ENCODE measurements around the gene HS6ST2. TPM values are rescaled to one million over a fixed set of nuclear protein-coding genes. Genes with fewer than 3 reads are reported as not detected.

The HS6ST2 gene
- total RNA-seq, 2 experiments from 2014 or later = not detected

- H3K36me3 ChIP-seq (ENCODE audit: insufficient read depth, low read length) = no peaks in the 10 kb centered on the region
- no peaks in the 10 kb centered on the region for H3K79me2 ChIP-seq (ENCODE audit: insufficient read depth, low read depth, low read length)
- ChIA-PET POLR2A (interaction anchor here (0.6 kb wide), 1 partner anchor 68 kb away, joined by 5 read pairs; no protein-coding TSS in a partner anchor), CTCF (ENCODE audit: unreplicated experiment) (no interaction called here)
- no peaks in the 10 kb centered on the region for H3K9me3 ChIP-seq (ENCODE audit: low read length)
- no peak overlapping the region for H3K27ac ChIP-seq (ENCODE audit: low read depth, low read length, poor library complexity, severe bottlenecking)
- no TSS peak for BruUV-seq (replicated peaks)
- no peaks in the 10 kb centered on the region for H4K20me1 ChIP-seq (ENCODE audit: insufficient read depth, low read length)
- H3K4me3 ChIP-seq (ENCODE audit: low read depth, low read length, poor library complexity, severe bottlenecking) = no peak overlapping the region
- H3K4me2 ChIP-seq (ENCODE audit: low read length) = no peak overlapping the region
- no peak for DNase-seq (ENCODE audit: low spot score)
- H3K4me1 ChIP-seq (ENCODE audit: insufficient read depth, low read length, poor library complexity, severe bottlenecking) = no peaks in the 10 kb centered on the region
- TF ChIP-seq CTCF (conservative IDR thresholded peaks at IDR 0.05; ENCODE audit: low read length) (no peak), EZH2phosphoT487 (IDR thresholded peaks at IDR 0.05; ENCODE audit: borderline replicate concordance, low read depth, low read length) (no peak)
- H2AFZ ChIP-seq (ENCODE audit: low read length) = no peak overlapping the region
- H3K9me2 ChIP-seq (ENCODE audit: insufficient read depth, low read length) = no peaks in the 10 kb centered on the region
- intact Hi-C loops (cut with micrococcal nuclease; ENCODE audit: unreplicated experiment) = no loop called here
Observed at GRCh38 chrX:132669142-132669541, 289.3 kb downstream of the HS6ST2 start.

DNA sequence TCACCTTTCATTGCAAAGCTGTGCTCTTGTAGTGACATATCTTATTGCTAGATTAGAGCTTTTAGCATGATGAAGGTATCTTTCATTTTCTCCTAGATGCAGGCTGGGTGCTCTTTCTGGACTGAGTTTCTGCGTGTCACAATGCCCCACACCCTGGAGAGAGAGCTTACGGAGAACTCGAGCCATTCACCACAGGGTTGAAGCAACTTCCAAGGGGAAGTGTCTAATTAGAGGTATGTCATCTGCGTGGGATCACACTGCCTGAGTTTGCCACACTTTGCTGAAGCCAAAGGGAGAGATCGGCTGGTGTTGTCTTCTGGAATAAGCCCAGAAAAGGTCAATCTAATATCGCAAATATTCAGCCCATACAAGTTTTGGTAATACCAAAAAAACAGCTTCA is 290.3 kb downstream of the HS6ST2 start:
- CTCF ChIA-PET (ENCODE audit: unreplicated experiment) = no interaction called here
- no peaks in the 10 kb centered on the region for H3K79me2 ChIP-seq (ENCODE audit: insufficient read depth, low read depth, low read length)
- no peaks in the 10 kb centered on the region for H3K4me1 ChIP-seq (ENCODE audit: insufficient read depth, low read length, poor library complexity, severe bottlenecking)
- no peak overlapping the region for H3K4me3 ChIP-seq (ENCODE audit: low read depth, low read length, poor library complexity, severe bottlenecking)
- H3K36me3 ChIP-seq (ENCODE audit: insufficient read depth, low read length) = no peaks in the 10 kb centered on the region
- TF ChIP-seq CTCF (conservative IDR thresholded peaks at IDR 0.05; ENCODE audit: low read length) (no peak), EZH2phosphoT487 (IDR thresholded peaks at IDR 0.05; ENCODE audit: borderline replicate concordance, low read depth, low read length) (no peak)
- no peaks in the 10 kb centered on the region for H3K9me2 ChIP-seq (ENCODE audit: insufficient read depth, low read length)
- BruUV-seq (replicated peaks) = no TSS peak
- no peak overlapping the region for H3K27ac ChIP-seq (ENCODE audit: low read depth, low read length, poor library complexity, severe bottlenecking)
- no peaks in the 10 kb centered on the region for H4K20me1 ChIP-seq (ENCODE audit: insufficient read depth, low read length)
- intact Hi-C loops (cut with micrococcal nuclease; ENCODE audit: unreplicated experiment) = no loop called here
- DNase-seq (ENCODE audit: low spot score) = no peak
- H3K9me3 ChIP-seq (ENCODE audit: low read length) = no peaks in the 10 kb centered on the region
- no peak overlapping the region for H3K4me2 ChIP-seq (ENCODE audit: low read length)
- POLR2A ChIA-PET = no interaction called here
- no peak overlapping the region for H2AFZ ChIP-seq (ENCODE audit: low read length)

- no peaks in the 10 kb centered on the region for H3K9me3 ChIP-seq (ENCODE audit: low read length)
- H3K4me3 ChIP-seq (ENCODE audit: low read depth, low read length, poor library complexity, severe bottlenecking) = no peak overlapping the region
- no peak overlapping the region for H2AFZ ChIP-seq (ENCODE audit: low read length)
- CTCF ChIA-PET (ENCODE audit: unreplicated experiment) = no interaction called here
- no peak for TF ChIP-seq EZH2phosphoT487 (IDR thresholded peaks at IDR 0.05; ENCODE audit: borderline replicate concordance, low read depth, low read length)
- TF ChIP-seq CTCF (conservative IDR thresholded peaks at IDR 0.05; ENCODE audit: low read length) = no peak
- H4K20me1 ChIP-seq (ENCODE audit: insufficient read depth, low read length) = no peaks in the 10 kb centered on the region
- POLR2A ChIA-PET = interaction anchor here (0.6 kb wide), 2 partner anchors 10 to 34 kb away, joined by 3 to 4 read pairs; no protein-coding TSS in a partner anchor
- no peak for DNase-seq (ENCODE audit: low spot score)
- H3K36me3 ChIP-seq (ENCODE audit: insufficient read depth, low read length) = no peaks in the 10 kb centered on the region
- H3K4me1 ChIP-seq (ENCODE audit: insufficient read depth, low read length, poor library complexity, severe bottlenecking) = no peaks in the 10 kb centered on the region
- intact Hi-C loops (cut with micrococcal nuclease; ENCODE audit: unreplicated experiment) = no loop called here
- H3K79me2 ChIP-seq (ENCODE audit: insufficient read depth, low read depth, low read length) = no peaks in the 10 kb centered on the region
- H3K9me2 ChIP-seq (ENCODE audit: insufficient read depth, low read length) = no peaks in the 10 kb centered on the region
- no peak overlapping the region for H3K27ac ChIP-seq (ENCODE audit: low read depth, low read length, poor library complexity, severe bottlenecking)
- no TSS peak for BruUV-seq (replicated peaks)
- H3K4me2 ChIP-seq (ENCODE audit: low read length) = no peak overlapping the region
Observed at GRCh38 chrX:132665676-132666075, 292.8 kb downstream of the HS6ST2 start.
